NCI-H146 (cell line): ENCODE data around the gene ADO.
"Not testable (repeated sequence)": the region's sequence is repeated elsewhere in the genome, so short reads cannot be mapped to it uniquely, and the experiment has no call there.

Experiments
- DNase-seq: peaks from one replicate; lab custom pipeline; 2025; lab: John Stamatoyannopoulos, UW

The ADO gene

DNA sequence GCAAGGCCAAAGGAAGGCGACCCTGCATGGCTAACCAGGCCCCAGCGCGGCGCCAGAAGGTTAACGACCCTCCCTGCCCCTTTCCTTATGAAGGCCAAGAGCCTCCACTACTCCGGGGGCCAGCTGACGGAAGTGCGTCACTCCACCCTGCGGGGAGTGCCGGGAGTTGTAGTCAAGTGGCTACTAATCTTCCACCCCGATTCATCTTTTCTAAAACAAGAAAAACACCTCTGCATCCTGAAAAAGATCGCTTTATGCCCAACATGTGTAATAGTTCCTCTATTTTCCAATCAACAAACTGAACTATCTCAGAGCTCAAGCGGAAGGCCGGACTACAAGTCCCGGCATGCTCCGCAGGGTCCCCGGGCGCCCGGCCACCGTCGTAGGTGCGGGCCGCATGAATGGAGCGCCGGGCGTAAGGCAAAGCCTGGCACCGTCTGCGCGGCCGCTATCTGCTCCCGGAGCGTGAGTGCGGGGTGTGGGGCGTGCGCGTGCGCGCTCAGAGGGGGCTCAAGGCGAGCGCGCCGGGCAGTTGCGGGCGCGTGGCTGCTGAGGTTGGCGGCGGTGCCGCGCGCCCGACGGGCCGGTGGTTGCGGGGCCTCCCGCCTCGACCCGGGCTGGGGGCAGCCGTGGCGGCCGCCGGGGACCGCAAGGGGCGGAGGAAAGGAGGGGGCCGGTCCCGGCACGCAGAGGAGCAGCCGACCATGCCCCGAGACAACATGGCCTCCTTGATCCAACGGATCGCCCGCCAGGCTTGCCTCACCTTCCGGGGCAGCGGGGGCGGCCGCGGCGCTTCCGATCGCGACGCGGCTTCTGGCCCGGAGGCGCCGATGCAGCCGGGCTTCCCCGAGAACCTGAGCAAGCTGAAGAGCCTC is at the start of gene ADO:
TSS of gene ADO (plus strand) at position 365 of the 875 bp plus-strand sequence. CDS start at position 705, 340 bp downstream.
- peak; percentile 87 for DNase-seq

DNA sequence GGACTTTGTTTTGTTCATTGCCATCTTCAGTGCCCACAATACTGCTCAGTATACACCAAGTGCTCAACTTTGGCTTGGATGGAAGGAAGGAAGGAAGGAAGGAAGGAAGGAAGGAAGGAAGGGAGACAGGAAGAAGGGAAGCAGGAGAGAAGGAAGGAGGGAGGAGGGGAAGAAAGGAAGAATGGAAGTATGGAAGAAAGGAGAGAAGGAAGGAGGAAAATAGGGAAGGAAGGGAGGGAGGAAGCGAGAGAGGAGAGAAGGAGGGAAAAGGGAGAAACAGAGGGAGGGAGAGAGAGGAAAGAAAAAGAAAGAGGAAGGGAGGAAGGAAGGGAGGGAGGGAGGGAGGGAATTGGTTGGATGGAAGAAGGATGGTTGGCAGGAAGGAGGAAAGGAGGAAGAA is 49.6 kb upstream of the ADO start:
- DNase-seq = no peak

DNA sequence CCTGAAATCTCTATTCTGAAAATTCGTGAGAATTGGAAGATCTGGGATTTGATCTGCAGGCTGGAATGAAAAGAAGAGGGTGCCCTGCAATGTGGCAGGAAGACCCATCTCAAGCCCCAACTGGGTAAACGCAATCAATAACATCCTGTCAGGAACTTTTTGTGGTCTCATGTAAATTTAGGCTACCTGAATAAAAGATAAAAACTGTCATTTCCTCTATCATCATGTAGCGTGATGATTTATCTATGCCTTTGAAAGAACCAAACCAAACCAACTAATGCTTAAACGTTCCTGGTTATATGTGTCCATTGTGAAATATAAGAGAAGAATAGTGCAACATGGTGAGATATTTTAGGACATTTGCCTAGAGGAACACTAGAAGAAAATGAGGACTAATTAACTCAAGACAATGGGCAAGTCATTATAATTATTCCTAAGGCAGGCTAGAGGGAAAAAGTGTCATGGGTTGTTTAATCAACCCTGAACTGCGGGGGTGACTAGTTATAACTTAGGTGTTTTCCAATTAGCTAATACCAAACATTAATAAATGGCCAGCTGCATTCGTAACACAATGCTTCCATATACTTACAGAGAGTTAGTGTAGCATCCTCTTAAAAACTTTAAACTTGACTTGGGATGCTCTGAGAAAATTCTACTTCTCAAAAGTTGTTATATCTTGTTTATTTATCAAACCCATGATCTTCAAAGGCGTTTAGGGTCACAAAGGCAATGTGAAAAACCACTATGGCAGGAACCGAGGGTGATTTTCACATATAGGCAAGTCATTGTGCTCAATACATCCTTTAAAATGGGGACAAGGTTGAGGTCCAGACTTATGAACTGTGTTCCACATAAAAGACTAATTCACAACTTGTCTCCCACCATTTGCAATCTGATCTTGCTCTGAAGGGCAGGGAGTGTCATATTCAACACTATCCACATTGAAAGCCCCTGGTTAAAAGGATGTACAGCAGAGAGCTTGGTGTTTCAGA is 48.6 kb upstream of the ADO start:
- DNase-seq = no peak

DNA sequence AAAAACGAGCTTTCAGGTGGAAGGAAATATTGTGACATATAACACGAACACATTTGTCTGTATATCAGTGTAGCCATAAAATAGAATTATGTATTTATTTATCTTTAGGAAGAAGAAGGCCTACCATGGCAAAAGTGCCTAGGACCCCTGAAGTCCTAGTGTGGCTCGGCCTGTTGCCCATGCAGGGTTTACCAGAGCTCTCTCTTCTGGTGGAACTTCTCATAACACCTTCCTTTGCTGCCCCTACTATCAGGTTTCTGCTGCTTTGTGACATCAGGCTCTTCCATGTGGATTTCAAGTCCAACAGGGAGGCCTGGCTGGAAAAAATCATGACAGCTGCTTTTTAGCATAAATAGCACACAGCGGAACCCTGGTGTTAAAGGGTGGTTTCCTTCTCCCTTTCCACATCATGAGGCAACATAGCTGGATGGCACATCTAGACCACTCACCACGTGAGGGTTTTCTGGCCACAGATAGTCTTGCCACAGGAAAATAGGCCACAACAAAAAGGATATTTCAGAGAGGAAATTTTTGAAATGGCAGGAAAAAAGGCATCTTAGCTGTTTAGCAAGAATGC is 44.8 kb upstream of the ADO start:
- no peak for DNase-seq

DNA sequence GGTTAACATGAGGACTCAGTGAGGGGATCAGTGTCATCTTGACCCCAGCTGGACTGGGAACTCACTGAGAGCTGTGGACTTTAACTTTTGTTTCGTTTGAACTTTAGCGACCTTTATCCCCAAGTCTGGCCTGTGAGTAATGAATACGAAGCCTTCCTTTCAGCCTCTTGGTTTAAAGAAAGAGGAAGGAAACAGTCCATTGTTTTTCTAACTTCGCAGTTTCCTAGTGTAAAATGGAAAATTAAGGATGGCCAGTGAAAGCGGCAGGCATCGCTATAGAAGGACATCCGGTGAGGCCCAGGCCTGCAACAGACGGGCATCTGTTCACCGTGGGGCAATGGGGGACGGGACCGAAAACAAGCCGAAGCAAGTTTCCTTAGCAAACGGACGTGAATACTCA is 44.1 kb upstream of the ADO start:
- no peak for DNase-seq

DNA sequence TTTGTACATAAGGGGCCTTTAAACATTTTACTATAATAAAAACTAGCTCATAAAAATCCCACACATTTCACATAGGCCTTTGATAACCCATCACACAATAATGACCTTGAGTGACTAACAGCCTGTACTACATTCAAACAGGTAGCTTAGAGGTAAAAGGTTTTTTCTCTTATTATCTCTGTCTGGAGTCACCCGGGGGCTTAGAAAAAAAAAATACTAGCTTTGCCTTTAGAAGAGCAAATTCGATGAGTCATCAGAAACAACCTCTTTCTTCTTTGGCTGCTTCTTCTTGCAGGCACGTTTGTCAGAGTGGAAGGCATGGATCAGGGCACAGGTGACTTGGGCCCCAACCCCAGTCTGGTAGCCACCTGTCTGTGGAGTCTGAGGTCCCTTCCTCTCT is 43.4 kb upstream of the ADO start:
- DNase-seq = no peak

DNA sequence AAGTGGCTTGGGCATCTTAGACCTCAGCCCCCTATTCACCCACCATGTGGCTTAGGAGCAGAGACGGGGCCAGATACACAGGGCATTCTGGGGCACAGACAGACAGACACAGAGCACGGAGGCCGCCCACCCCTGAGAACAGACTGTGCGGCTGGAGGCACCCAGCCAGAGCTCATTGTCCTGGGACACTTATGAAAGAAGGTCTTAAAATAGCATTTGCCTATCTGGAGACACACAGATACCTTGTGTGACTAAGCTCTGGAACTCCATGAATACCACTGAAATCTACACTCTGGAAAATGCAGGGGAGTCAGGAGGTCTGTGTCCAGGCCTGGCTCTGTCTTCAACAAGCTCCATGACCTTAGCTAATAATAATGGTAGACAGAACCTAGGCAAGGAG is 41.4 kb upstream of the ADO start:
- no peak for DNase-seq

DNA sequence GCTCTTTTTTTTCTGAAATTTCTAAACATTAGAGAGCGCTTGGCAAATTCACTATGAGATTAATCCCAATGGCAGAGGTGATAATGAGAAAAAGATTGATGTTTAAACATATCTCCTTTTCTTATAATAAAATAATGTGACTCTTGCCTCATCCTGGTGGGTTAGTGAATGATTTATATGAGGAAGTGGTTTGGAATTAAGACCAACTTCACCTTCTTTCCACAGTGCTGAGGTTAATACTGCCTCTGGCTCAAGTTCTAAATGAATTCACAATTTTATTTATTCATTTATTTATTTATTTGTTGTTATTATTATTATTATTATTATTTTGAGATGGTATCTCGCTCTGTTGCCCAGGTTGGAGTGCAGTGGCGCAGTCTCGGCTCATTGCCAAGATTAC is 40.5 kb upstream of the ADO start:
- DNase-seq = no peak

DNA sequence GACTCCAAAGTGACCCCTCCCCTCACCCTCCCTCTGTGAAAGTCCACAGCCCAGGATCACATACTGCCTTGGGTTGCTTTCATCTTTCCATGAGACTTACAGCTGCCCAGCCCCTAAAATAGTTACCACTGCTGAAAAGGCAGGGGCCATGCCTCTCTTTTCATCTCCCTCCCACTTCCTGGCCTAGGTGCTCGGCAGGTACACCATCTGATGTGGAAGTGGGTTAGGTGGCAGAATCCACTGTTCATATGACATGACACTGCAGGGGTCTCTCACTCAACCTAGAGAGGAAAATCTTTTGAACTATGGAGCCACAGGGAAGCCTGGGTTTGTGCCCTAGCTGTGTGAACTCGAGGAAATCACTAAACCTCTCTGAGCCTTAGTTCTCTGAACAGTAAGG is 38.8 kb upstream of the ADO start:
- no peak for DNase-seq

DNA sequence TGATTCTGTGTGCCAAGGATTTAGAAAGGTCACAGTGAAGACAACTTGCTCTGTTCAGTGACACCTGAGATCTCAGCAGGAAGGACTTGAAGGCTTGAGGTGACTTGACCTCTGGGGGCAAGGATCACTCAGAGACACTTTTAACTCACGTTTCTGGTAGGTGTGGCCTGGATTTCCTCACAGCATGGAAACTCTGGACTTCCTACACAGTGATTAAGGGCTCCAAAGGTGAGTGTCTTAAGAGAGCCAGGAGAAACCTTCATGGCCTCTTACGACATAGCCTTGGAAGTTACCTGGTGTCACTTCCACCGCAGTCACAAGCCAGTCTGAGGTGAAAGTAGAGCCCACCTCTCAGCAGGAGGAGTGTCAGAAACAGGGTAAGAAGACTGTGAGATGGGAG is 38.1 kb upstream of the ADO start:
- no peak for DNase-seq

DNA sequence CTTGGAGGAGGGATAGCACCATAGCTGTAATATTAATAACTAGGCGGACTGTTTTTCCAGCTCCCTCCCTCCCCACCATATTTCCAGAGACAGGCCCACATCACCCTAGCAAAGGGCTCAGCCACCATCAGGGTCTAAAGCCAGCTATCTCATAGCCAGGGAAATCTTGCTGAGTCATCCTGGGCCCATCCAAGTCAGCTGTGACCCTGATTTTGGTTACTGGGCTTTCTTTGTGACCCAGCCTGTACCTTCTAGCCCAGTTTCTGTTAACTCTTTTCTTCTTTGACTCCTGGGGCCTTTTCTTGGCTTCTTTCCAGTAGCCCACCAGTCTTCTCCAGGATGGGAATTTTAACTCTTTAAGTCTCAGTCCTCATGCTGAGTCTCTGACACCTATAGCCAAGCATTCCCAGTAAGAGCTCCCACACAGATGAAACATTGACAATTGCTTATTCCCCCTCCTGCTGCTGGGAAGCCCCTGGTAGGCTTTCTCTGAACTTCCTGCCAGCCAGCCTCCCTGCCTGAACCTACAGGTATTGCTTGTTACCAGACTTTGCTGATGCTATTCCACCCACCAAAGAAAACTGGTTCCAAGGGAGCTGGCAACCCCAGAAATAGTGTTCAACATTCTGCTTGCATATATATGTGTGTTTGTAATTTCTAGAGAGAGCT is 34.8 kb upstream of the ADO start:
- DNase-seq = no peak

DNA sequence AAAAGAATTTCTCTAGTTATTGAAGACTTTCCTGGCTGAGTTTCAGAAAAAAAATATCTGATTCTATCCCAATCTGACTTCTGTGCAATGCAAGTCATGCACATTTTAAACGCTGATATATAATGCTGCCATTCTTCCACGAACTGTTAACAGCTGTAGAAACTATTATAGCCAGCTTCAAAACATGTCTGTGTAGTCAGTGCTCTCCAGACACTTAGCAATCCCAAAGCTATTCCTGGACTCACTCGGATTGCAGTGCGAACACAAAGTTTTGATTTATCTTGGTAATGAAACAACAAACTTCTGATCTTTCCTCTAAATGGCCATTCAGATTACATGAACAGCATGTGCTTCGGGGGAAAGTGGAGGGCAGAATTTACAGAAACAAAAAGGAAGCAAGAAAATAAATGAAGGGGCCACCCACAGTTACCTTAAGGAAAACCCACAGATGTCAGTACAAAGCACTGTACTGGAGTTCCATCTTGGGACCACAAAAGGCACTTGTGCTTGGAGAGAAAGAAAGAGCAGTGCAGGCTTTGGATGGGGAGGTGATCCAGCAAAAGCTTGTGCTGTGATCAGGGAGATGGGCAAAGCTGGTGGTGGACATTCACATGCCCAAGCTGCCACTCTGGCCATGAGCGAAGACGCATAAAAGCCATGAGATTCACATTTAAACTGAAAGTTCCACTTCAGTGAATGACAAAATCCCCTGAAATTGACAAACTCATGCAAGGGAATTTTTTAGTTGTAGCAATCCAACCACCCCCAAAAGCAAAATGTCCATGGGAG is 32.1 kb upstream of the ADO start:
- DNase-seq = no peak

DNA sequence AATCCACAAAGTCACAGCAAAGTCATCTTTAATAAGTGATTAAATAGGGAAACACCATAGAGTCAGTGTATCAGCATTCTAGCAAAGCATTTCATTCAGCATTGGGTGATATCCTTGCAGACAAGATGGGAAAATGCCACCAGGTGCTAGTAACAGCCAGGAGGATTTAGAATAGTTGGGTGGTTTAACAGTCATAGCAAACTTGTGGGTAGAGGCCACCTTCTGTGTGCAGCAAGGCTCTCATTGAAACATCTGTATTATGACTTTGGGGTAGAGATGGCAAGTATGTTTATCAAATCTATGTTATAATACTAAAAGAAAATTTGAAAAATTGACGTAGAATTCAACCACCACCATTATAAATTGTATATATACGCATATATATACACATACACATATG is 26.4 kb upstream of the ADO start:
- DNase-seq = no peak

DNA sequence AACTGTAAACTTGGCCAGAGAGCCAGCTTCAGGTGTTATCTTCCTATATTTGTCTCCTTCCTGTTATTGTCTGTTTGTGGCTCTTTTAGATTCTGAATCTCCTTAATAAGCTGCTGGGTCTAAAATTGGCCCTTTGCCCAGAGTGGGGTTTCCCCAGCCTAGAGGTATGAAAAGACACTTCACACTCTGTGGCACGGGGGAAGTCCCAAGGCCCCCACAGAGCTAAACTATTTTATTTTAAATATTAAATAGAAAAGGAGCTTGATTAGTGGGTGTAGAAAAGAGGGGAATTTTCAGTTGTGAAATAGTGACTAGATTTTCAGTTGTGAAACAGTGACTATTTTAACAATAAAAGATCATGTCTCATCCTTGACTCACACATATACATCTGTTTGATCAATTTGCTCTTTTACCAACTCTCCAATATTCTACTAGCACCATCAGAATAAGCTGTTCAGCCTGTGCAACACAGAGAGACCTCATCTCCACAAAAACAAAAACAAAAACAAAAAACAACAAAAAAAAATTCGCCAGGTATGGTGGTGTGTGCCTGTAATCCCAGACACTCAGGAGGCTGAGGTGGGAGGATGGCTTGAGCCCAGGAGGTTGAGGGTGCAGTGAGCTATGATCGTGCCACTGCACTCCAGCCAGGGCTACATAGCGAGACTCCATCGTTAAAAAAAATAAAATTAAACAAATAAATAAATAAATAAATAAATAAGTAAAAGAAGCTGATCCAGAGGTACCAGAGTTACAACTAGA is 24.9 kb upstream of the ADO start:
- DNase-seq = no peak

DNA sequence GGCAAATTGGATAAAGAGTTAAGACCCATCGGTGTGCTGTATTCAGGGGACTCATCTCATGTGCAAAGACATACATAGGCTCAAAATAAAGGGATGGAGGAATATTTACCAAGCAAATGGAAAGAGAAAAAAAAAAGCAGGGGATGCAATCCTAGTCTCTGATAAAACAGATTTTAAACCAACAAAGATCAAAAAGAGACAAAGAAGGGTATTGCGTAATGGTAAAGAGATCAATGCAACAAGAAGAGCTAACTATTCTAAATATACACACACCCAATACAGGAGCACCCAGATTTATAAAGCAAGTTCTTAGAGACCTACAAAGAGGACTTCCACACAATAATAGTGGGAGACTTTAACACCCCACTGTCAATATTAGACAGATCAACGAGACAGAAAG is 20.0 kb upstream of the ADO start:
- DNase-seq = not testable (repeated sequence)

DNA sequence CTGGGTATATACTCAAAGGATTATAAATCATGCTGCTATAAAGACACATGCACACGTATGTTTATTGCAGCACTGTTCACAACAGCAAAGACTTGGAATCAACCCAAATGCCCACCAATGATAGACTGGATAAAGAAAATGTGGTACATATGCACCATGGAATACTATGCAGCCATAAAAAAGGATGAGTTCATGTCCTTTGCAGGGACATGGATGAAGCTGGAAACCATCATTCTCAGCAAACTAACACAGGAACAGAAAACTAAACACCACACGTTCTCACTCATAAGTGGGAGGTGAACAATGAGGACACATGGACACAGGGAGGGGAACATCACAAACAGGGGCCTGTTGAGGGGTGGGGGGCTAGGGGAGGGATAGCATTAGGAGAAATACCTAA is 16.2 kb upstream of the ADO start:
- DNase-seq = not testable (repeated sequence)

DNA sequence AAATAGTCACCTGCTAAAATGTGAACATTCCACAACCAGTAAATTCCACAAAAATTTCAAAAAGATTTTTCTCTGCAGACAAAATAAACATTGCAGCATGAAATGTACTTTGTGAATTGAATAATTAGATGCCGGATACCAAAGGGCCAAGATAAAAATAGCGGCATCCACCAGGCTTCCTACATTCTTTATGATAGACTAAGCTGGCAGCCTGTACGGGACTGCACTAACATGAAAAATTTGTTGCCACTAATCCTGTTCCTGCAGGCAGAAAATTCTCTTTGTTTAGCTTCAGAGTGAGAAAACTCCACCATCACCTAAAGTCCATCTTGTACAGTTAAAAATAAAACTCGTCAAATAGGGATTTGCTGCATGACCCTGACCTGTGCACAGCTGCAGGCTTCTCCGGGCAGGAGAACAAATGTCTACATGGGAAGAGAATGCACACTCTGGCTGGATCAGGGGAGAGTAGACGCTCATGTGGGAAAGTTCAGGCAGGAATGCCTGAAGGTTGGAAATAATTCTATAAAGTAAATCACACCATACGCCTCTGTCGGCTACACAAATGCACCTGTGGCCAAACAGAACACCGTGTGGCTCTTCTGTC is 15.6 kb upstream of the ADO start:
- DNase-seq = no peak

DNA sequence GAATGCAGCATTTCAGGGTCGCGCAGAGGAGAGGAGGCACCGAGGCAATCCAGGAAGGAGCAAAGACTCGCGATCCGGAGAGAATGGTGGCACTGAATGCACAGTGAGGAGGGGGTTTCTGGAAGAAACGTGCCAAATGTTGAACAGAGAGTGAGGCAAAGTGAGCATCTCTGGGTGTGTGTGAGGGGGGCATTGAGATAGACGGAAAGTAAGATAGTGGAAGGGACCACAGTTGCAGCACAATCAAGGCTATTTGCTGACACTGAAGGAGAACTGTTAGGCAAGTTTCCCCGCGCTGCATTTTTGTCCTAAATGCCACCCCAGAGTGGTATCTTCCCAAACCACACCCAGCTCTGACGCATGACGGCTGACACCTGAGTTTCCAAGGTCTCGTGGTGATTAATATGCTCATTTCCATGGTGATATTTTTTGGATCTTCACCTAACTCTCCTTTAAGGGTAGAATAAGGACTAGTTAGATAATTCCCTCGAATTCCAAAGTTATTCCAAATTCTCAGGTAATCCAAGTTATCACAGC is 14.4 kb upstream of the ADO start:
- no peak for DNase-seq

DNA sequence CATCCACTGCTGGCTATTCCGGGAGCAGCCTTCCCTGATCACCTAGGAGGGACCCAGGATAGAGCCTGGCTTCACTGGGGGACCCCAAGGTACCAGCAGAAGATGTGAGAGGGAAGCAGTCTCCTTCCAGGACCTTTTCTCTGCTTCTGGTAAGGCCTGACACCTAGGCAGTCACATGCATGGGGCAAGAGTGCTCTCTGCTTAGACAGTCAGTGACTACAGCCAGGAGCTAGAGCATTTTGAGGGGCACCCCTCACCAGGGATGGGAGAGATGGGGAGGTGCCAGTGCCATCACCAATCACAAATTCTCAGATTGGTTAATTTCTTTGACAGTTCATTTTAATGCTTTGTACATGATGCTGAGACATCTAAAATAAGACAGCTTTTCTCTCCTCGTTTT is 13.9 kb upstream of the ADO start:
- DNase-seq = no peak

DNA sequence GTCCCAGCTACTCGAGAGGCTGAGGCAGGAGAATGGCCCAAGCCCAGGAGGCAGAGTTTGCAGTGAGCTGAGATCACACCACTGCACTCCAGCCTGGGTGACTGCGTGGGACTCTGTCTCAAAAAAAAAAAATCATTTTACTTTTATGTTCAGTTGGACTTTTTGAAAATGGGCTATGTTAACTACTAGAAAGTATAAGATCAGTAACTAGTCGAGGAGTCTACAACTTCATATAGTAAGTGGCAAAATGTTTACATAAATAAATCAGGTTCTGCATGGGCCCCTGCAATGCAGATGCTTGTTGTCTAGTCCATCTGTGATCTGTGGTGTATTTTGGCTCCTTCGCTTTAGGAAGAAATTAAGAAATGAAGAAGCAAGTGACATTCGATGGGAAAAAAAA is 12.3 kb upstream of the ADO start:
- DNase-seq = no peak
